ENCODE data around the gene FBLN1. TPM values are rescaled to one million over a fixed set of nuclear protein-coding genes. Genes with fewer than 3 reads are reported as not detected.

FBLN1 gene
- total RNA-seq, 2 donors from 2014 or later, result 587 to 972 TPM

DNA sequence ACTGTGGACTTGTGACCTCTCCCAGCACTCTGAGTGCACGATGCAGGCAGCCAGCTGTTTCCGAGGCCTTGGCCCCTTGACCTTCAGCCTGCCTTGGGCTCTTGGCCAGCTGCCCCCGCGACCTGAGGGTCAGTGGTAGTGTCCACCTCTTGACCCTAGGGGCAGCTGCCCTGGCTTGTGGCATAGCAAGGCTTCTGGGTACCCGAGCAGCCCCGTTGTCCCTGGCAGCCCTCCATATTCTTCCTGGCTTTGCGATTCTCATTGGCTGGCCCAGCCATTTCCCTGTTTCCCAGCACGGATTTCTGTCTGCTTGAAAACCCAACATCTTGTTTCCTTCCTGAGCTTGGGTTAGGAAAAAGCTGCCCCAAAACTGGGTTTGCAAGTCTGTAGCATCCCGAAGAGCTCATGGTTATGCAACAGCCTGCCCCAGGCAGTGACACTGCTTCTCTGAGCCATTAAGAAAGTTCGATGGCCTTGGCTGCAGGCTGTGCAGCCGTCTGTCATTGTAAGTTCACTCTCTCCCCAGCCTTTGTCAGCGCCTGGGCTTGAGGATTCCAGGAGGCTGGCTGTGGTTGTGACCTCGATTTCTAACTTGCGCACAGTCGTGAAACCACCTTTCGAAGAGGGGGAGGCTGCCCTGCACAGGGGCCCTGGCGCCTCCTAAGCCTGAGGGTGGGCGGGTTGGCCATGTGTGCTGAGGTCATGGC lies 48.8 kb downstream of the FBLN1 start:
- TF ChIP-seq, protein P1, sequence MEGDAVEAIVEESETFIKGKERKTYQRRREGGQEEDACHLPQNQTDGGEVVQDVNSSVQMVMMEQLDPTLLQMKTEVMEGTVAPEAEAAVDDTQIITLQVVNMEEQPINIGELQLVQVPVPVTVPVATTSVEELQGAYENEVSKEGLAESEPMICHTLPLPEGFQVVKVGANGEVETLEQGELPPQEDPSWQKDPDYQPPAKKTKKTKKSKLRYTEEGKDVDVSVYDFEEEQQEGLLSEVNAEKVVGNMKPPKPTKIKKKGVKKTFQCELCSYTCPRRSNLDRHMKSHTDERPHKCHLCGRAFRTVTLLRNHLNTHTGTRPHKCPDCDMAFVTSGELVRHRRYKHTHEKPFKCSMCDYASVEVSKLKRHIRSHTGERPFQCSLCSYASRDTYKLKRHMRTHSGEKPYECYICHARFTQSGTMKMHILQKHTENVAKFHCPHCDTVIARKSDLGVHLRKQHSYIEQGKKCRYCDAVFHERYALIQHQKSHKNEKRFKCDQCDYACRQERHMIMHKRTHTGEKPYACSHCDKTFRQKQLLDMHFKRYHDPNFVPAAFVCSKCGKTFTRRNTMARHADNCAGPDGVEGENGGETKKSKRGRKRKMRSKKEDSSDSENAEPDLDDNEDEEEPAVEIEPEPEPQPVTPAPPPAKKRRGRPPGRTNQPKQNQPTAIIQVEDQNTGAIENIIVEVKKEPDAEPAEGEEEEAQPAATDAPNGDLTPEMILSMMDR (IDR thresholded peaks at IDR 0.05), result no peak
- Histone ChIP-seq H3K27me3 (replicated peaks; ENCODE audit: insufficient read depth) (no peaks in the 10 kb centered on the region), H3K4me3 (no peak overlapping the region), H3K27ac (peak overlapping the region; percentile 94 to 99), H3K9me3 (no peaks in the 10 kb centered on the region), H3K4me1 (ENCODE audit: control insufficient read depth in 1 of 2, low read depth in 2 of 2) (peaks cover 41 to 73% of the 10 kb centered on the region in 2 donors), H3K36me3 (peaks cover 4% of the 10 kb centered on the region)
- no peak for ATAC-seq (ENCODE audit: insufficient number of reproducible peaks, low FRiP score, low read depth)
- no peak for DNase-seq (ENCODE audit: low spot score)

DNA sequence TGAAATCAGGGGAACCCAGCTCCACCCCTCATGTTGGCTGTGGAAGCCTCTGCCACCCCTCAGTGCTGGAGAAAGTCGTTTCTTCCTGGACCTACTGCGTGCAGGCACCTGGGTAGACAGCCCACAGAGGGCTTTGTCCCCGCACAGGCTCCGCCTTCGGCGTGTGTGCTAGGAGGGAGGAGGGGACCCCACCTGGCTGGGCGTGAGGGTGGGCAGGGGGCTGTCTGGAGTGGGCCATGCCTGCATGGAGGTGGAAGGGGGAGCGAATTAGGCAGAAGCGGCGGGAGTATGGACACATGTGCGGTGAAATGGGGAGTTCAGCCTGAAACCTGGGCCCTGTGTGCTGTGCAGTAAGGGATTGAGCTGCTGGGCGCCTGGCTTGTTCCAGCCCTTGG lies 49.3 kb downstream of the FBLN1 start:
- peaks cover 4% of the 10 kb centered on the region for H3K36me3 ChIP-seq
- no peaks in the 10 kb centered on the region for H3K9me3 ChIP-seq
- peaks cover 41 to 73% of the 10 kb centered on the region in 2 donors for H3K4me1 ChIP-seq (ENCODE audit: control insufficient read depth in 1 of 2, low read depth in 2 of 2)
- no peaks in the 10 kb centered on the region for H3K27me3 ChIP-seq (replicated peaks; ENCODE audit: insufficient read depth)
- TF ChIP-seq, protein P1 (IDR thresholded peaks at IDR 0.05), result no peak
- peak overlapping the region; percentile 94 to 99 for H3K27ac ChIP-seq
- no peak overlapping the region for H3K4me3 ChIP-seq
- no peak for ATAC-seq (ENCODE audit: insufficient number of reproducible peaks, low FRiP score, low read depth)
- DNase-seq (ENCODE audit: low spot score), result no peak

GRCh38 chr22:45552580-45553350 lies 50.1 kb downstream of the FBLN1 start:
- DNase-seq (ENCODE audit: low spot score) (no peak), ATAC-seq (ENCODE audit: insufficient number of reproducible peaks, low FRiP score, low read depth) (no peak)
- Histone ChIP-seq H3K27ac (peak overlapping the region; percentile 94 to 99), H3K27me3 (replicated peaks; ENCODE audit: insufficient read depth) (no peaks in the 10 kb centered on the region), H3K36me3 (peaks cover 4% of the 10 kb centered on the region), H3K9me3 (no peaks in the 10 kb centered on the region), H3K4me1 (ENCODE audit: control insufficient read depth in 1 of 2, low read depth in 2 of 2) (peaks cover 41 to 68% of the 10 kb centered on the region in 2 donors), H3K4me3 (no peak overlapping the region)
- TF ChIP-seq, protein P1 (IDR thresholded peaks at IDR 0.05), result peak; percentile 18

GRCh38 chr22:45553351-45554039 lies 50.8 kb downstream of the FBLN1 start:
- Histone ChIP-seq H3K4me1 (ENCODE audit: control insufficient read depth in 1 of 2, low read depth in 2 of 2) (peaks cover 36 to 60% of the 10 kb centered on the region in 2 donors), H3K36me3 (peaks cover 4% of the 10 kb centered on the region), H3K4me3 (peak overlapping the region; percentile 49), H3K27me3 (replicated peaks; ENCODE audit: insufficient read depth) (no peaks in the 10 kb centered on the region), H3K9me3 (no peaks in the 10 kb centered on the region), H3K27ac (peak overlapping the region; percentile 94 to 99)
- peak; percentile 59 for ATAC-seq (ENCODE audit: insufficient number of reproducible peaks, low FRiP score, low read depth)
- DNase-seq (ENCODE audit: low spot score), result peak; percentile 71
- TF ChIP-seq, protein P1 (IDR thresholded peaks at IDR 0.05), result peak; percentile 95

- TF ChIP-seq, protein P1 (IDR thresholded peaks at IDR 0.05), result no peak
- Histone ChIP-seq H3K27ac (peak overlapping the region; percentile 94 to 99), H3K4me1 (ENCODE audit: control insufficient read depth in 1 of 2, low read depth in 2 of 2) (peaks cover 32 to 55% of the 10 kb centered on the region in 2 donors), H3K36me3 (peaks cover 4% of the 10 kb centered on the region), H3K9me3 (no peaks in the 10 kb centered on the region), H3K4me3 (peak overlapping the region; percentile 49), H3K27me3 (replicated peaks; ENCODE audit: insufficient read depth) (no peaks in the 10 kb centered on the region)
- no peak for DNase-seq (ENCODE audit: low spot score)
- ATAC-seq (ENCODE audit: insufficient number of reproducible peaks, low FRiP score, low read depth), result no peak
Observed at GRCh38 chr22:45554040-45554406, 51.3 kb downstream of the FBLN1 start.
